Testis (tissue), 3 donors: ENCODE results near the gene GBF1. TPM values are rescaled to one million over a fixed set of nuclear protein-coding genes. Genes with fewer than 3 reads are reported as not detected.

ENCODE experiments used
- DNase-seq: peaks from one replicate; pipeline ENCODE4 v3.0.0-alpha.2; 2019
- H3K27ac ChIP-seq, 2 donors: fragments of 200-600 bp; sonication (generic); one replicate each; pipeline ENCODE4 v1.5.1; 2019
- H3K27me3 ChIP-seq: fragments of 200-600 bp; sonication (generic); one replicate; pipeline ENCODE4 v1.5.1; 2019
- H3K36me3 ChIP-seq: fragments of 200-600 bp; sonication (generic); one replicate; pipeline ENCODE4 v1.5.1; 2017; ENCODE audit warnings: low read depth; ENCODE audit errors: missing control alignments
- H3K4me1 ChIP-seq: fragments of 200-600 bp; sonication (generic); one replicate; pipeline ENCODE4 v1.5.1; 2019
- H3K4me3 ChIP-seq, 2 donors: fragments of 200-600 bp; sonication (generic); one replicate each; pipeline ENCODE4 v1.5.1; 2017 to 2019
- H3K9me3 ChIP-seq: fragments of 200-600 bp; sonication (generic); one replicate; pipeline ENCODE4 v1.5.1; 2017
- CTCF ChIP-seq, 3 experiments: fragments of 450-650 bp in 2 of 3; fragments of 200-600 bp in 1 of 3; sonication (generic) in 1 of 3; IDR thresholded peaks; one replicate each; pipeline ENCODE4 v1.5.1; 2016 to 2019; ENCODE audit warnings: antibody characterized with exemption in 3 of 3, mild to moderate bottlenecking in 2 of 3, moderate library complexity in 1 of 3
- POLR2A ChIP-seq: fragments of 450-650 bp; IDR thresholded peaks from one replicate; pipeline ENCODE4 v1.6.1; 2017; ENCODE audit warnings: antibody characterized with exemption, mild to moderate bottlenecking, moderate library complexity
- WGBS, 2 donors: methylation state at CpG; one replicate each; pipeline ENCODE4 v1.1.5; 2018; 5-methylcytosine and 5-hydroxymethylcytosine counted together
- intact Hi-C: fragments of 100-400 bp; cut with DNase I; formaldehyde crosslinking; loops from one replicate; pipeline ENCODE4 v1.15.1; 2023; ENCODE audit warnings: low total_unique reads
- polyA plus RNA-seq: library from polyadenylated mRNA; stranded (reverse); fragments of 350-450 nt; fragmentation: Illumina TruSeq; extraction: RNeasy Lipid Tissue Mini Kit (QIAGEN cat#74804); gene quantifications from one replicate; pipeline ENCODE4 v1.2.3, GENCODE V29; 2014; ENCODE audit warnings: low read depth, low replicate concordance; ENCODE audit not compliant: insufficient read depth
- total RNA-seq, 2 donors: library from RNA; depleted of rRNA; stranded (reverse); fragments of >200 nt; gene quantifications; one replicate each; pipeline ENCODE4 v1.2.3, GENCODE V29; 2016

The GBF1 gene
- total and polyA plus RNA-seq, 3 donors from 2014 or later: 58.2 to 76.4 (median 72.1) TPM

DNA sequence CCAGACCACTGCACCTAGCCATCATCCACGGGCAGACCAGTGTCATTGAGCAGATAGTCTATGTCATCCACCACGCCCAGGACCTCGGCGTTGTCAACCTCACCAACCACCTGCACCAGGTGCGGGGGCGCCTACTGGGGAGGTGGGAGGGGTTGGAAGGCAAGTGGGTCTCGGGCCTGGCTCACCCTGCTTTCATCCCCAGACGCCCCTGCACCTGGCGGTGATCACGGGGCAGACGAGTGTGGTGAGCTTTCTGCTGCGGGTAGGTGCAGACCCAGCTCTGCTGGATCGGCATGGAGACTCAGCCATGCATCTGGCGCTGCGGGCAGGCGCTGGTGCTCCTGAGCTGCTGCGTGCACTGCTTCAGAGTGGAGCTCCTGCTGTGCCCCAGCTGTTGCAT lies 154.7 kb downstream of the GBF1 start:
- Histone ChIP-seq H3K4me1 (peaks cover 18% of the 10 kb centered on the region), H3K36me3 (no peaks in the 10 kb centered on the region), H3K27me3 (no peaks in the 10 kb centered on the region), H3K27ac (no peak overlapping the region), H3K4me3 (peak overlapping the region in 1 of 2 donors; percentile 76), H3K9me3 (no peaks in the 10 kb centered on the region)
- intact Hi-C loops: no loop called here
- TF ChIP-seq CTCF (IDR thresholded peaks at IDR 0.05): no peak
- no peak for TF ChIP-seq POLR2A
- no peak for DNase-seq
- WGBS, 2 donors: 76% methylated on average over 9 of the region's 17 CpGs; no CpG with 5 or more reads in 1 of the 2 donors

DNA sequence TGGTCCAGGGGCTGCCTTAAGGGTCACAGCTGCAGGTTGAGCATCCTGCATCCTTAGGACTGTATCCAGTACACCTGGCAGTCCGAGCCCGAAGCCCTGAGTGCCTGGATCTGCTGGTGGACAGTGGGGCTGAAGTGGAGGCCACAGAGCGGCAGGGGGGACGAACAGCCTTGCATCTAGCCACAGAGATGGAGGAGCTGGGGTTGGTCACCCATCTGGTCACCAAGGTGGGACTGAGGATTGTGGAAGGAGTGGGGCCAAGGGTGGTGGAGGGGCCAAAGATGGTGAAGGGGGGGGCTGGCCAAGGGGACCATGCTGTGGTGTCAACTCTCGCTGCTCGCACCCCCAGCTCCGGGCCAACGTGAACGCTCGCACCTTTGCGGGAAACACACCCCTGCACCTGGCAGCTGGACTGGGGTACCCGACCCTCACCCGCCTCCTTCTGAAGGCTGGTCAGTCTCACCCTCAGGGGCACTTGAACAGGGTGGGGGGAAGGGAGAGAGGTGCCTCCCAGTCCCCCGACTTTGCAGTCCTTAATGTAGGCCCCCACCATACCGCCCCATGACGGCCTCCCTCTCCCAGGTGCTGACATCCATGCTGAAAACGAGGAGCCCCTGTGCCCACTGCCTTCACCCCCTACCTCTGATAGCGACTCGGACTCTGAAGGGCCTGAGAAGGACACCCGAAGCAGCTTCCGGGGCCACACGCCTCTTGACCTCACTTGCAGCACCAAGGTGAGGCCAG lies 155.4 kb downstream of the GBF1 start:
- intact Hi-C loops: no loop called here
- WGBS, 2 donors: 86 to 89% methylated on average over 19 to 22 of the region's 22 CpGs

DNA sequence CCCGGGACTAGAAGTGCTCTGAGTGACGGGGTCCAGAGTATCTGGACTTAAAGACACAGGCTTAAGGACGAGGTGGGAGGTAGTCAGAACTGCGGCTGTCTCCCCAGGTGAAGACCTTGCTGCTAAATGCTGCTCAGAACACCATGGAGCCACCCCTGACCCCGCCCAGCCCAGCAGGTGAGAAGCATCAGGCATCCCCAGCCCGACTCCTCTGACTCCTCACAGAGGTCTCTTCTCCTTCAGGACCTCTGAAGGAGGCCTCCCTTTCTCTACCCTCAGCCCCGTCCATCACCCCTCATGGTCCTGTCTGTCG lies 156.0 kb downstream of the GBF1 start:
- Histone ChIP-seq H3K9me3 (no peaks in the 10 kb centered on the region), H3K4me1 (peaks cover 14% of the 10 kb centered on the region), H3K27ac (no peak overlapping the region), H3K27me3 (no peaks in the 10 kb centered on the region), H3K36me3 (no peaks in the 10 kb centered on the region), H3K4me3 (no peak overlapping the region)
- TF ChIP-seq POLR2A (no peak), CTCF (IDR thresholded peaks at IDR 0.05) (no peak)
- DNase-seq: no peak
- intact Hi-C loops: no loop called here
- 92 to 94% methylated on average over 8 of the region's 8 CpGs for WGBS, 2 donors

More for the DNA sequence above, 155.4 kb downstream of the GBF1 start:
- no peaks in the 10 kb centered on the region for H3K36me3 ChIP-seq
- H3K4me1 ChIP-seq: peaks cover 18% of the 10 kb centered on the region
- H3K9me3 ChIP-seq: no peaks in the 10 kb centered on the region
- no peaks in the 10 kb centered on the region for H3K27me3 ChIP-seq
- no peak overlapping the region for H3K27ac ChIP-seq
- TF ChIP-seq POLR2A (no peak), CTCF (IDR thresholded peaks at IDR 0.05) (no peak)
- H3K4me3 ChIP-seq: no peak overlapping the region
- no peak for DNase-seq

GRCh38 chr10:102401735-102402511 lies 156.6 kb downstream of the GBF1 start:
- intact Hi-C loops: no loop called here
- Histone ChIP-seq H3K4me3 (no peak overlapping the region), H3K4me1 (peaks cover 8% of the 10 kb centered on the region), H3K27me3 (no peaks in the 10 kb centered on the region), H3K9me3 (no peaks in the 10 kb centered on the region), H3K27ac (no peak overlapping the region), H3K36me3 (no peaks in the 10 kb centered on the region)
- TF ChIP-seq POLR2A (no peak), CTCF (IDR thresholded peaks at IDR 0.05) (no peak)
- 80 to 88% methylated on average over 14 to 18 of the region's 18 CpGs for WGBS, 2 donors
- no peak for DNase-seq
